Jurkat, Clone E6-1 (cell line): ENCODE measurements around the gene SIGLEC11. TPM values are rescaled to one million over a fixed set of nuclear protein-coding genes. Genes with fewer than 3 reads are reported as not detected.
"Not testable (repeated sequence)": the region's sequence is repeated elsewhere in the genome, so short reads cannot be mapped to it uniquely, and the experiment has no call there.

ENCODE experiments used
- DNase-seq: peaks from one replicate; pipeline ENCODE4 v3.0.0-alpha.2; 2011; ENCODE audit warnings: low read depth, low spot score
- H3K4me3 ChIP-seq: 2 replicates; pipeline ENCODE4 v1.5.1; 2011; ENCODE audit warnings: mild to moderate bottlenecking, low read length, control low read depth, moderate library complexity
- polyA plus RNA-seq: library from polyadenylated mRNA; unstranded; fragments of >200 nt; gene quantifications from one replicate; pipeline ENCODE4 v1.2.1, GENCODE V29; 2012; ENCODE audit warnings: missing spikeins; ENCODE audit not compliant: insufficient read length, insufficient read depth

Gene SIGLEC11
- not detected for polyA plus RNA-seq

GRCh38 chr19:49960980-49961379 lies at the start of gene SIGLEC11:
TSS of gene SIGLEC11 (minus strand) at chr19:49961172. CDS start at chr19:49961081, 91 bp downstream.
- DNase-seq, H3K4me3 ChIP-seq: not testable (repeated sequence)

GRCh38 chr19:50008532-50008931 lies 47.6 kb upstream of the SIGLEC11 start:
- H3K4me3 ChIP-seq = no peak overlapping the region
- DNase-seq = no peak

- no peak overlapping the region for H3K4me3 ChIP-seq
- no peak for DNase-seq
Measured at GRCh38 chr19:50007947-50008346, 47.0 kb upstream of the SIGLEC11 start.

GRCh38 chr19:50007170-50007569 lies 46.2 kb upstream of the SIGLEC11 start:
- no peak for DNase-seq
- no peak overlapping the region for H3K4me3 ChIP-seq

- H3K4me3 ChIP-seq = no peak overlapping the region
- DNase-seq = no peak
Measured at GRCh38 chr19:50005428-50005827, 44.5 kb upstream of the SIGLEC11 start.

GRCh38 chr19:50003810-50004419 lies 42.9 kb upstream of the SIGLEC11 start:
- H3K4me3 ChIP-seq = no peak overlapping the region
- no peak for DNase-seq

GRCh38 chr19:50003254-50003788 lies 42.3 kb upstream of the SIGLEC11 start:
- no peak for DNase-seq
- no peak overlapping the region for H3K4me3 ChIP-seq

GRCh38 chr19:50002386-50002960 lies 41.5 kb upstream of the SIGLEC11 start:
- no peak for DNase-seq

GRCh38 chr19:50001775-50002174 lies 40.8 kb upstream of the SIGLEC11 start:
- no peak for DNase-seq
- H3K4me3 ChIP-seq = no peak overlapping the region

More at GRCh38 chr19:50002386-50002960, 41.5 kb upstream of the SIGLEC11 start:
- no peak overlapping the region for H3K4me3 ChIP-seq

- no peak for DNase-seq
- H3K4me3 ChIP-seq = no peak overlapping the region
Measured at GRCh38 chr19:50000841-50001557, 40.0 kb upstream of the SIGLEC11 start.

- no peak overlapping the region for H3K4me3 ChIP-seq
- DNase-seq = no peak
Measured at GRCh38 chr19:50000038-50000840, 39.3 kb upstream of the SIGLEC11 start.

- DNase-seq = no peak
- H3K4me3 ChIP-seq = no peak overlapping the region
Measured at GRCh38 chr19:49999371-50000010, 38.5 kb upstream of the SIGLEC11 start.

GRCh38 chr19:49997709-49998108 lies 36.7 kb upstream of the SIGLEC11 start:
- H3K4me3 ChIP-seq = no peak overlapping the region
- peak; percentile 28 for DNase-seq

- no peak overlapping the region for H3K4me3 ChIP-seq
- DNase-seq = no peak
Measured at GRCh38 chr19:49988433-49988832, 27.5 kb upstream of the SIGLEC11 start.

GRCh38 chr19:49988007-49988406 lies 27.0 kb upstream of the SIGLEC11 start:
- no peak for DNase-seq
- H3K4me3 ChIP-seq = no peak overlapping the region

- DNase-seq = peak; percentile 98
- no peak overlapping the region for H3K4me3 ChIP-seq
Measured at GRCh38 chr19:49987159-49987698, 26.3 kb upstream of the SIGLEC11 start.

- H3K4me3 ChIP-seq = no peak overlapping the region
- DNase-seq = no peak
Measured at GRCh38 chr19:49986354-49986753, 25.4 kb upstream of the SIGLEC11 start.

- no peak for DNase-seq
Measured at GRCh38 chr19:49985871-49986270, 24.9 kb upstream of the SIGLEC11 start.

GRCh38 chr19:49984491-49984890 lies 23.5 kb upstream of the SIGLEC11 start:
- DNase-seq = no peak
- no peak overlapping the region for H3K4me3 ChIP-seq

More at GRCh38 chr19:49985871-49986270, 24.9 kb upstream of the SIGLEC11 start:
- no peak overlapping the region for H3K4me3 ChIP-seq
